HG02623 (cell line): ENCODE results near the gene DCPS.
"Not testable (repeated sequence)": the region's sequence is repeated elsewhere in the genome, so short reads cannot be mapped to it uniquely, and the experiment has no call there.

ENCODE experiments used
- ATAC-seq: cut with Tn5 transposase; IDR thresholded peaks from one replicate; pipeline ENCODE4 v1.9.1; 2021; ENCODE audit warnings: moderate library complexity; ENCODE audit not compliant: unreplicated experiment

DCPS gene

GRCh38 chr11:126357969-126358762 is 54.3 kb downstream of the DCPS start:
- no peak for ATAC-seq

- no peak for ATAC-seq
These were observed 54.9 kb downstream of the DCPS start for GRCh38 chr11:126358763-126359160.

DNA sequence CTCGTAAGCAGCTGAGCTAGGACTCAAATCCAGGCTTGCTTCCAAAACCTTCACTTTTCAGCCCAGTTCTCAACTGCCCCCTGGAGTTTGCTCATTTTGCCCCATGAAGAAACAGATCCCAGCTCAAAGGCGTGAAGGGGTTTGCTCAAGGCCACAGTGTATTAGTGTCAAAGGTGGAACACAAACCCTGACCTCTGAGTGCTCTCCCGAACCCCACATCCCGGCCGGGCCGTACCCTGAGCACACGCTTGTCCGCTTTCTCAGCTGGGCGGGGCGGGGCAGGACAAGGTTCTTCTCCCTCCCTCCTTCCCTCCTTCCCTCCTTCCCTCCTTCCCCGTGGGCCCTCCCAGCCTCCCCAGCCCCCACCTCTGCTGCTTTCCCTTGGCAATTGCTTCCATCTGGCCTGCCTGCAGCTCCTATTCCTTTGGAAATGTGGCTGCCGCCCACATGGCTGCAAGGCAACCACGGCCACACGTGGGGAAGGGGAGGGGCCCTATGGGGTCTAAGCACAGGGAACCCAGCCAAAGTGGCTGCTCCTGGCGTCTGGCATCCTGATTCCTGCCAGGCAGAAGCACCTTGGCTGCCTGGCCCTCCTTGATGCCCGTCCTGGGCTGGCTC is 55.7 kb downstream of the DCPS start:
- ATAC-seq = no peak

DNA sequence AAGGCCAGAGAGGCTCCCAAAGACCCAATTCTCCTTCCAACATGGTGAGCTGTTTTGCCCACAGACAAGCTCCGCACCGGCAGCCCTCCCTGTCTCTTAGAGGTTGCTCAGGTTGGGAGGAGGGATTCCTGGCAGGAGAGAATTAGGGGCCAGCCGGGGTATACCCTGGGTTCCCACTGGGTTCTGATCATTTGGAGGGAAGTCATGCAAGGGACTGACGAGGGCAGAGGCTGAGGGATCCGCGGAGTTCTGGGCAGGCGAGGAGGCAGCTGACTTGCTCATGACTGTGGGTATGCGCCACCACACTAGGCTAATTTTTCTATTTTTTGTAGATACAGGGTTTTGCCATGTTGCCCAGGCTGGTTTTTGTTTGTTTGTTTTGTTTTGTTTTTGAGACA is 56.2 kb downstream of the DCPS start:
- ATAC-seq = no peak

DNA sequence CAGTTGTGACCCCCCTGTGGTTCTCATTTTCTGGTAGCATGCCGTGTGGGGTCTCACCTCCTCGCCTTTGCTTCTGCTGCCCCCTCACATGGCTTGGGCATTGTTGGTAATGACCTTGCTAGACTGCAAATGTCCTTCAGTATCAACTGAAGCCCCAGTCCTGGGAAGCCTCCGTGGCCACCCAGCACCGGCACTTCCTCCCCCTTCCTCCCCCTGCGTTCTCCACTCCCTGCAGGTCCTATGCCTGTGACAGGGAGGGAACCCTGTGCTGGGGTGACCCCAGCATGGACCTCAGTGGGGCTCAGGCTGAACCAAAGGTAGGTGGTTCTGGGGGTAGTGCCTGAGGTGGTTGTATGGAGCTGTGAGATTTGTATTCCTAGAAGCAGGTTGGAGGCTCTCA is 57.5 kb downstream of the DCPS start:
- no peak for ATAC-seq

- ATAC-seq = no peak
These were observed 59.2 kb downstream of the DCPS start for GRCh38 chr11:126362879-126363655.

GRCh38 chr11:126363706-126364248 is 59.9 kb downstream of the DCPS start:
- ATAC-seq = no peak

DNA sequence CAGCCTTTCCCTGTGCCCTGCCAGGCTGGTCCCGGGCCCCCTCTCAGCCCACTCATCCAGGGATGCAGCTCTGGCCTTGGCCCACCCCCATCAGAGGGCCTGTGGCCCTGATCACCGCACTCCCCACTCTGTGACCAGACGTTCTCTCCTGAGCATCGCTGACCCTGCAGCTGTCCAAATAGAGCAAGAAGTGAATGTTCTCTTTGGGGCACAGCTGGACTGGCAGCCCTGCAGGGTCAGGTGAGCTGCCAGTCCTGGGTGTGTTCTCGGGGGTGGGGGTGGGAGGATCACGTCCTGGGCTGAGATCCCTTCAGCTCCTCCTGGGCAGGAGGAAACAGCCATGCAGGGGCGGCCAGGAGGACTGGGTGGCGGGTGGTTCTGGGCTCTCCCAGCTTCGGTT is 60.9 kb downstream of the DCPS start:
- not testable (repeated sequence) for ATAC-seq

DNA sequence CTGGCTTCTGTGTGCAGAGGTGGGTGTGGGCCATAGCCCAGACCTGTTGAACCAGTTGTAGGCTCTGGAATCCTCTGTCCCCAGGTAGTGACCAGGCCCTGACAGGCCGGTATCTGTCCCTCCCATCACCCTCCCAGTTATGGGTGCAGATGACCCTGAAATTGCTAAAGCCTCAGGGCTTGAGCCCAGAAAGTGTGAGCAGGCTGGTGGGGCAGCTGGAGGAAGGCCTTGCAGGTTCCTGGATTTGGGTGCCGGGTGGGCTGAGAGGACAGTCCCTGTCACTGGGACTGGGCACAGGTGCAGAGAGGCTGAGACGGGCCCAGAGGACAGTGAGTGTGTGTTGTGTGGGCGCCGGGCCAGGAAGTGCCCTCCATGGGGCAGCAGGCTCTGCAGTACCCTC is 61.6 kb downstream of the DCPS start:
- not testable (repeated sequence) for ATAC-seq

DNA sequence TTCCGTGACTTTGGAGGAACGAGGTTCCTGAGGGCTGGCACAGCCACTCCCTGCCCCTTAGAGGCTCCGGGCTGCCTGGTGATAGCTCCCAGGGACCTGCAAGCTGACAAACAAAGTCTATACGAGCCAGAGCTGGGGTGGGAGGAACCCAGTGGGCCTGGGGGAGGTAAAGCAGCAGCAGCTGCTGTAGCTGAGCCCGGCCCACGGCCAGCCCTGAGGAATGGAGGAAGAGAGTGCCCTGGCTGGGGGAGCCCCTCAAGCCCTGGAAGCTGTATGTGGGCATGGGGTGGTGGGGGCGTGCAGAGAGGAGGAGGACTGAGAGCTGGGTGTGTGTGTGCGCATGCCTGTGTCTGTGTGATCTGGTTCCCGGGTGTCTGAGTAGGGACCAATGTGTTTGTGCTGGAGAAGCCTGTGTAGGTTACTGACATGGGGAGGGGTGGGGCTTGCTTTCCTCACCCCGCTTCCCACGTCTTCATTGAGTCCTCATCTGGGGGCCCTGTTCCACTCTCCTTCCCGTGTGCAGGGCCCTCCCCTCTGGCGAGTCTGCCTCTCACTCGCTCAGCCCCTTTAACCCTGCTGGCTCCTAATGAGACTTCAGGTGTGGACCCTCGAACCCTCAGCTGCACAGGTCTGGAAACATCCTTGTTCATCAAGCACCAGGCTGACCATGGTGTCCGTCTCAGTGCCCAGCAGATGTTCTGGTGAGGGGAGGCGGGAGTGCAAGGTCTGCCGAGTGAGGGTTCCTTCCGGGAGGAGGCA is 62.4 kb downstream of the DCPS start:
- no peak for ATAC-seq

- ATAC-seq = not testable (repeated sequence)
These were observed 63.2 kb downstream of the DCPS start for GRCh38 chr11:126366823-126367654.

- not testable (repeated sequence) for ATAC-seq
These were observed 63.9 kb downstream of the DCPS start for GRCh38 chr11:126367806-126368205.

- not testable (repeated sequence) for ATAC-seq
These were observed 64.7 kb downstream of the DCPS start for GRCh38 chr11:126368336-126369119.

- no peak for ATAC-seq
These were observed 66.2 kb downstream of the DCPS start for GRCh38 chr11:126370016-126370415.

DNA sequence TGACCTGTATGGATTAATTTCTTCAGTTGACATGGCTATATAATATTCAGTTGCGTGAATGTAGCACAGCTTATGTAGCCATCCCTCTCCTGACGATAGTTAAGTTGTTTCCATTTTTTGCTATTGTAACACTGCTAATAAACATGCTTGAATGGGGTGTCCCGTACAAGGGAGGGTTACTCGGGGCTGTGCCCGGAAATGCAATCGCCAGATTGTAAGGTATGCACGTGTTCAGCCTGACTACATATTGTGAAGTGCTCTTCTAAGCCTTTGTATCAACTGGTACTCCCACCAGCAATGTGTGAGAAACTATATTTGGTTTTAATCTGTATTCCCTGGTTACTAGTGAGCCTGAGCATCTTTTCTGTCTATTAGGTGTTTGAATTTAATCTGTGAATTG is 67.7 kb downstream of the DCPS start:
- no peak for ATAC-seq

DNA sequence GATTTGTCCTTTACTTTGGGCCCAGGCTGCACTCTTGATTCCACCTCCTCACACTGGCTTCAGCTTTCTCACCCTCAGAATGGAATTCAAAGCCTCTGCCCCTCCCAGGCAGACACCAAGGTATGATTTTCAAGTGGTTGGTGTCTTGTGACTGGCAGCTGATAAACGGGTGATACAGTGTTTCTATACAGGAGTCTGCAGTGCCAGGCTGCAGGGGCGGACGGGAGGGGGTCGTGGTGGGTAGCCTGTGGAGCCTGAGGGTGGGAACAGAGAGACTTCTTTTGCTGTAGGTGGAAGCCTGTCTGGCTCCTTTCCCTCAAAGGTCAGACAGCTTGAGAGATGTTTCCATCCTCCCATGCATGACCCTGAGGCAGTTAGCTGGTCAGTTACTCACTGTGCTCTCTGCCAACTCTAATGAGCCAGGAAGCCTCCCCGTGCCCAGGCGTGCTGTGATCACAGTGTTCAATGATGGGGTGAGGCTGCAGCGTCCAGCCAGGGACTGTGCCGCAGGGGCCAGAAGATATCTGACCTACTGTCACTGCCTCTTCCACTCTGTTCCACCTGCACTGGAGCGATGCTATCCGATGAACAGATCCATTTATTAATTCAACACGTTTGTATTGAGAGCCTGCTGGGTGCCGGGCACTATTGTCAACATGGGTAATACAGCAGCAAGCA is 69.7 kb downstream of the DCPS start:
- ATAC-seq = not testable (repeated sequence)

DNA sequence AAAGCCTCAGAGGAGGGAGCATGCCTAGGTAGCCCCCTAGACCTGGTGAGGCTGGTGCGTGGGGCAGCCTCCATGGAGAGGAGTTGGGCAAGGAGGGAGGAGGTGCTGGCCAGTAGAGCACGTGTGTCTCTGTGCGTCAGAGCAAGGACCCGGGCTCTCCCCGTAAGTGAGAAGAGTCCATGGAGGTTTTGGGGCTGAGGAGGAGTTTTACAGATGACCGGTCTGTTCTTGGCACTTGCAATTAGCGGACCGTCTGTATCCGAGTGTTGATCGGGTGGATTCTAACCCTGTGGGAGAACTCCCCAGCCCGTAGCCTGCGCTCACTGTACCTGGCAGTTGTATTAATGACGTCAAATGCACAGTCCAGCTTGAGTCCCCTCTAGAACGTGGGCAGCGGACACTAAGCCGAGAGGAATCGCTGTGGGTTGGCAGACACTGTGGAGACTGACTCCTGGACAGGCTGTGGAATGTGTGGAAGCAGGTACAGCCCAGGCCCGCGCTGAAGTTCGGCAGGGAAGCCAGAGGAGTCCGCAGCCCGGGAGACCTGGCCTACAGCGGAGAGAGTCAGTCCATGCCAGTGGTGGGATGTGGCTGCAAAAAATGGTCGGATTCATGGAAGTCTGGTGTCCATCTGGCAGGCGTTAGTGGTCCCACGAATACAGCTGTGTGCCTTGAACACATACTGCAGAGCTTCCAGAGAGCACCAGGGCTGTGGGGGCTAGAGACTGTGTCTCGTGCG is 70.9 kb downstream of the DCPS start:
- not testable (repeated sequence) for ATAC-seq

DNA sequence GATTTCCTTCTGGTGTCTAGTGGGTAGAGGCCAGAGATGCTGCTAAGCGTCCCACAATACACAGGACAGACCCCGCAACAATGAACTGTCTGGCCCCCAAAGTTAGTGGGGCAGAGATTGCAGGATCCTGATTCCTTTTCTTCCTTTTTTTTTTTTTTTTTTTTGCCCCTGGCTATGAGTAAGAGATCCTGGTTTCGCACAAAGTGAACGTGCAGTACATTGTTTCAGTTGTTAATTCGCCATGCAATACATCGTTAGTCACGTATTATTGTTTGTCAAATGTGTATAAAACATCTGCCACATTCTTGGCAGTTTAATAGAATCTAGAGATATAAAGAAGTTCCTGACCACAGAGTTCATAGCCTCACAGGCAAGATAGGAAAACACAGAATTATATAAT is 71.9 kb downstream of the DCPS start:
- ATAC-seq = no peak
